Fibroblast of skin of abdomen (primary cell): ENCODE data around the gene TMEM63A. TPM values are rescaled to one million over a fixed set of nuclear protein-coding genes. Genes with fewer than 3 reads are reported as not detected.
"Not testable (repeated sequence)": the region's sequence is repeated elsewhere in the genome, so short reads cannot be mapped to it uniquely, and the experiment has no call there.

Source experiments
- DNase-seq: peaks from one replicate; pipeline ENCODE4 v3.0.0-alpha.2; 2013
- polyA plus RNA-seq, 2 experiments: library from polyadenylated mRNA; unstranded; fragments of 120-200 nt; gene quantifications; one replicate each; pipeline ENCODE4 v1.2.1, GENCODE V29; 2013; ENCODE audit not compliant: insufficient read length in 2 of 2

TMEM63A gene
- polyA plus RNA-seq (2013, experiment 1 of 2; ENCODE audit: insufficient read length), result 13.6 TPM
- polyA plus RNA-seq (2013, experiment 2 of 2; ENCODE audit: insufficient read length), result 12.9 TPM

DNA sequence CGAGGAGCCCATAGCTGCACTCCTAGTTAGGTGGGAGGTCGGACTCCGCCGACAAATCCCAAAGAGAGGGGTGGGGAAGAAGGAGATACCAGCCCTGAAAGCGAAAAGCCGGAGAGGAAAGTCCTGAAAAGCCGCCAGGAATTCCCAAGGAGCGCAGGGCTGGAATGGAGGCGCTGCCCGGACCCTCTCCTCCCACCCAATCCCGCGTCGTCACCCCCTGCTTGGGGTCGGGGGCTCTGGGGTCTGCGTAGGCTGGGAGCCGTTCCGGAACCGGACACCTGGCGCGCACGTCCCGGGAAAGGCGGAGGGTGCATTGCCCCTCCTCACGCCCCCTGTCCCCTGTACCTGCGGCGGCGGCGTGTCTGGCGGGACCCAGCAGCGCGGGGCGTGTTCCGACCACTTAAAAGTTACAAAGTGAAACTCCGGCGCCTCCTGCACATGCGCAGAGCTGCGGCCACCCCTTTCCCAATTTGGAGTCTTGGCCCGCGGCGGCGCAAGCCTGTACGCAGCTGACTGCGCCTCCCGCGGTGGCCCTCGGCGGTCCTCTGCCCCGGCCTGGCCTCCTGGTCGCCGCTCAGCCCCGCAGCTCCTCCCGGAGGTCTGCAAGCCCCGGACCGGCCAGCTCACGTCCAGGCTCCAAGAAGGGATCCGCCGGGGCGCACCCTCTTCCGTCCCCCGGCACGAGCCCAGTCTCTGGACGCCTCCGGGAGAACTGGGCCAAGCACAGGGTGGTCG lies at the start of gene TMEM63A:
TSS of gene TMEM63A (minus strand) at position 422 of the 735 bp plus-strand sequence. CDS start 4,800 bp downstream, outside the sequence.
- peak; percentile 81 for DNase-seq

DNA sequence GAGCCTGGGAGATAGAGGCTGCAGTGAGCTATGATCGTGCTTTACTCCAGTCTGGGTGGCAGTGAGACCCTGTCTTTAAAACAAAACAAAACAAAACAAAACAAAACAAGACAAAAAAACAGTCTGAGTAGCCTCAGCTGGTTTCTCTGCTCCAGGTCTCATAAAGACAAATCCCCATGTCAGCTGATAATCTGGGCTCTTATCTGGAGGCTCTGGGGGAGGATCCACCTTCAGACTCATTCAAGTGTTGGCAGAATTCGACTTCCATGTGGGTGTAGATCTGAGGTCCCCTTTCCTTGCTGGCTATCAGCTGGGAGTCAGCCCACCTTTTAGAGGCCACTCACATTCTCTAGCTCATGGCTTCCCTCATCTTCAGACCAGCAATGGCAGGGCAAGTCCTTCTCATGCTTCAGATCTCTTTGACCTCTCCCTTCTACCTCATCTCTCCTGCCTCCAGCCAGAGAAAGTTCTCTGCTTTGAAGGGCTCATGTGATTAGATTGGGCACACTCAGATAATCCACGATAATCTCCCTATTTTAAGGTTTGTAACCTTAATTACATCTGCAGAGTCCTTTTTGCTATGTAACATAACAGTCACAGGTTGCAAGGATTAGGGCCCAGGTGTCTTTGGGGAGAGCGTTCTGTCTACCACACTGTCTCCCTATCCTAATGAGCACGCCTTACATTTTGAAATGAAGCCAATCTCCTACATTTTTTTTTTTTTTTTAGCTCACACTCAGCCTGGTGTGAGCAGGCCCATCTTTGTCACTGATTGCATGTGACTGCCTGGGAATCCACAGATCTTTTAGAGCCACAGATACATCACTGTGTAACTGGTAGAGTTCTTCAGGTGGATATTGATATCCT lies 49.3 kb upstream of the TMEM63A start:
- DNase-seq, result no peak

DNA sequence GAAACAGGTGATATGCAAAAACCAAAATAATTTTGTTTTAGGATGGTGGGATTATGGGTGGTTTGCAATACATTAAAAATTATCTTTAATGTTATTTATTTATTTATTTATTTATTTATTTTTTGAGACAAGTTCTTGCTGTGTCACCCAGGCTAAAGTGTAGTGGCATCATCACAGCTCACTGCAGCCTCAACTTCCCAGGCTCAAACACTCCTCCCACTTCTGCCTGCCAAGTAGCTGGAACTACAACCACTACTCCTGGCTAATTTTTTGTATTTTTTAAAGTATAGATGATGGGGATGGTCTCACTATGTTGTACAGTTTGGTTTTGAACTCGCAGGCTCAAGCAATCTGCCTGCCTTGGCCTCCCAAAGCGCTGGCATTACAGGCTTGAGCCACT lies 48.4 kb upstream of the TMEM63A start:
- no peak for DNase-seq

DNA sequence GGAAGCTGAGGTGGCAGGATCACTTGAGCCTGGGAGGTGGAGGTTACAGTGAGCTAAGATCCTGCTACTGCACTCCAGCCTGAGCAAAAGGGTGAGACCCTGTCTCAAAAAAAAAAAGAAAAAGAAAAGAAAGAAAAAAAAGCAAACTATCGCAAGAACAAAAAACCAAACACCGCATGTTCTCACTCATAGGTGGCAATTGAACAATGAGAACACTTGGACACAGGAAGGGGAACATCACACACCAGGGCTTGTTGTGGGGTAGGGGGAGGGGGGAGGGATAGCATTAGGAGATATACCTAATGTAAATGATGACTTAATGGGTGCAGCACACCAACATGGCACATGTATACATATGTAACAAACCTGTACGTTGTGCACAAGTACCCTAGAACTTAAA lies 47.3 kb upstream of the TMEM63A start:
- not testable (repeated sequence) for DNase-seq

DNA sequence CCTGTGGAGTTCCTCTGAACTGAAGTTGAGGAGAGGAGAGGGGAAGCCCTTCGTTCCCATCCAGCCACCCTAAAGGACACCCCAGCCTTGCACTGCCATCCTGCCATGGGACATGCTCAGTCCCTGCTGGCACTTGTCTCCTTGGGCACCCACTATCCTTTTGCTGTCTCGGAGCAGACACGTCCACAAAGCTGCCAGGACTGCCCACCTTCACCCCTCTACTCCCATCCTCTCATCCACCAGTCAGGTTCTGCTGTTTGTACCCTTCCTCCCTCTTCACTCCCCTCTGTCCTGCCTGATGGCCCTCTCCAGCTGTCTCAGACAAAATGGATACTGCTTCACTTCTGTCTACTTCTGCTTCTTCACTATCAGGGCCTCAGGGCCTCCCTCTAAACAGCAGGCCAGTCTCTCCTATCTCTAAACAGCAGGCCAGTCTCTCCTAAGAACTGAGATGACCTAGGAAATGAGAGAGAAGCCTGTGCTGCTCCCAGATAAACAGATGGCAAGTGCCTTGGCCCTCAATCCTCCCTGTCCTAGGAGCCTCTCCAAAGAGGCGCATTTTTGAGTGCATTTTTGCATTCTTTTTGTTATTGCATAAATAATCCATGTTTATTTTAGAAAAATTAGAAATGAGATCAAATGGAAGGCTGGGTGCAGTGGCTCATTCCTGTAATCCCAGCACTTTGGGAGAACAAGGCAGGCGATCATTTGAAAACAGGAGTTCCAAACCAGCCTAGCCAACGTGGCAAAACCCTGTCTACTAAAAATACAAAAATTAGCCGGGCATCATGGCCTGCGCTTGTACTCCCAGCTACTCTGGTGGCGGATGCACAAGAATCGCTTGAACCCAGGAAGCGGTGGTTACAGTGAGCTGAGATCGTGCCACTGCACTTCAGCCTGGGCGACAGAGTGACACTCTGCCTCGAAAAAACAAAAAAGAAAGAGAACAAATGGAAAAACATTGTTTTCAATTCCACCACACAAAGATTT lies 46.3 kb upstream of the TMEM63A start:
- no peak for DNase-seq

DNA sequence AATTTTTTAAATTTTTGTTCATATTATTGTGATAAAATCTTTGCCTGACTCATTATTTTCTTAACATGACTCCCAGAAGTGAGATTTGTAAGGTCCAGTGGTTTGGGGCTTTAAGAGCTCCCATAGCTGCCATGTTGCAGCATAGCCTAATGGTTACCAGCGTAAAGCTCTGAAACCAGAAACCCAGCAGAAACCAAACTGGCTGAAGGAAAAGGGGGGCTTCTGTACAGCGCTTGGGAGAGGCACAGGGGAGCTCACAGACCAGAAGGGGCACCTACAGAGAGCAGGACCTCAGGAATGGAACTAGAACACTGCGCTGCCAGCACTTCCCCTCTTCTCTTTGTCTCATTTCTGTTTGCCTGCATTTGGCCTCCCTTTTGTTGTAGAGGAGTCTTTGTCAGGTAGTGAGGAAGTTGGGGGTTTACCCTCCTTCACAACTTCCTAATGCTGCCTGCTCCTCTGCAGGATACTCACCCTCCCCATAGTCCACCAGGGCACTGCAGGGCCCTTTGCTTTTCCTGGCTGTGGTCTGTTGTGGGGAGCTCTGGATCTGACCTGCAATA lies 44.5 kb upstream of the TMEM63A start:
- DNase-seq, result no peak

DNA sequence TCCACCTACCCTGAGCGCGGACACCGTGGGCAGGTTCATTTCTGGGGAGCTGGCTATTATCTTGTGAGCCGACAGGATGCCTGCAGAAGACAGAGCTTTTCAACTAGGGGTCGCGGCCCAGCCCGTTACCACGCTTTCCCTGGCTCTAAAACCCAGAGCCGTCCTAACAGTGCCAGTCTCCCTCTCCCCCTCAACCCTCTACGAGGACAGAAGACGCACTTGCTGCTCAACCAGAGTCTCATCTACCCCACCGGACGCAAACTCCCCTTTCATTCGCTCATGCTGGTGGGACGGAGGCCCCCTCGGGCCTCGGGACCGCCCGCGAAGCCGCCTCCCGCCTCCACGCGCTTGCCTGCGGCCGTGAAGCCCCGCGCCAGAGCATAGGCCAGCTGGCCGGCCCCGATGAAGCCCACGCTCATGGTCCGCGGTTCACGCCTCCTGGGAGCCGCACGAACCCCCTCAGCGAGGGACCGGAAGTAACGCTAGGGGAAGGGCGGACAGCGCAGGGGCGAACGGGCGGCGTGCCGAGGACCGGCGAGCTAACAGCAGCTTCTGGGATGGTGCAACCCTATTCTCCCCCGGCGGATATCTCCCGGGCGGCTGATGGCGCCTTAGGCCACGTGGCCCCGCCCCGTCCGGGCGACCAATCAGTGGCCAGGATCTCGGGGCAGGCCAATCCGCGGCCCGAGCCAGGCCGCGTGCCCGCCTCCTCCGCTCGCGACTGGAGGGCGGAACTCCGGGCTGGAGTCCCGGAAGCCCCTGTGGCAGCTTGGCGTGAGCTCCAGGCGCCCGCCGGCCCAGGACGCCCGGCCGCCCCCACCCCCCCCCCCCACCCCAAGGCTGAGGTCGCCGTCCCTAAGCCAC lies 41.7 kb upstream of the TMEM63A start, which contains the start of gene PYCR2:
TSS of gene PYCR2 (minus strand) at position 559 of the 864 bp plus-strand sequence. CDS start at position 419, 140 bp downstream.
- DNase-seq, result peak; percentile 96

DNA sequence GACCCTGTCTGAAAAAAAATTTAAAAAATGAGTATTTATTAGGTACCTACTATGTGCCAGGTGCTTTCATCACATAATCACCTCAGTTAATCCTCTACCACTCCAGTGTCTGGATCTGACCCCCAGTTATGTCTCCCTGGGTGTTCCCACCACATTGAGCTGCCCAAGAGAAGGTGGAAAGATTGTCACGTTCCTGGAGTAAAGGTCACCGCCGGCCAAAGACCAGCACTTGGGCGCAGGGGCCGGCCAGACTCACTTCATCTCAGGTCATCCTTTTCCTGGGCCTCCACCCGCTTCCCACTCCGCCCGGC lies 41.2 kb upstream of the TMEM63A start:
- no peak for DNase-seq

DNA sequence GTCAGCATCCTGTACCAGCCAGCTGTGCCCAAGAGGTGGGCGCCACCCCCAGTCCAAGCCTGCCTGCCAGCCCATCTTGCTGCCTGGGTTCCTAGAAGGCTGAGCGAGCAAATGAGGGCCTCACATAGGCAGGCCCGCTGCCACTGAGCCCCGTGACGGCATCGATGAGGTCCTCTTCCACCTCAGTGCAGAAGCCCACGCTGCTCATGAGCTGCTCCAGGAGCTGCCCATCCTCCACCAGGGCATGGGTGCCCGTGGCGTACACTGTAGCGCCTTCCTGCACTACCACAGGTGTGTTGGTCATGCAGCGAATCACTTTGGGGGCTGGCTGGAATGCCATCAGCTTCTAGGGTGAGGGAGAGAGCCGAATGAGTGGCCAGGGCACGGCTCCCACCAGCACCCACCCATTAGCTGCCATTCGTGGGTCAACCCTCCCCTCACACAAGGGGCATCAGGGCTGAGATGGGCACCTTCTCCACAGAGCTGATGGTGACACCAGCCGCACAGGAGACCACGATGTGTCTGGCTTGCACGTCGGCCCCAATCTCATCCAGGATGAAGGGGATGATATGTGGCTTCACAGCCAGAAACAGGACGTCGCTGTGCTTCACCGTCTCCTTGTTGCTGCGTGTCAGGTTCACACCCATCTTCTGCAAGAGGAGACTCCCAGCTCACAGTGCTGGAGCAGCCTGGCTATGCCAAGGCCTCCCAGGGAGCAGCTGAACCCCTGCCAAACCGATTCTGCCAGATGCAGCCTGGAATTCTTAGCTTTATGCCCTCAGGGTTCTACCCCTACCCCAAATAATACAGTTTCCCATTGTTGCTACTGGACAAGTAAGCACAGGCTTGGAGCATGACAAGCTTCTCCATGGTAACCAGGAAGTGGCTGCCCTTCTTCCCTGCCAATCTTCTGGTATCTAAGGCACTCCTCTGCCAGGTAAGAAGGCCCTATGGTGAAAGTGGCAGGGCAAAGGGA lies 39.8 kb upstream of the TMEM63A start:
- no peak for DNase-seq

DNA sequence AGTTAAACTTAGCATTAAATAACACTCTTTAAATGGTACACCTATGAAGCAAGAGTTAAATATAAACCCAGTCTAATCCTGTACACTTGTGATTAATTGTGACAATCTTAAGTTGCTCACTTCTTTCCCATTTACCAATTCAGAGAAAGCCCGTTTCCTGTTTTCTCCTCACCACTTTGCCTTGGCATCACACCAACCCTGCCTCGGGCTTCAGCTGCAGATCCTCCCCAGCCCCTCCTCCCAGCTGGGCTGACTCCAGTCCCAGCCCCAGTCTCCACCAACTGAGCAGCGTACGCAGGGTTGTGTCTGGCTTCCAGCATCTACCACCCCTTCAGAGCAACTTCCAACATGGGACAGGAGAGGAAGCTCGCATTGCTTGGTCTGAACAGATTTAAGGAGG lies 37.7 kb upstream of the TMEM63A start:
- DNase-seq, result peak; percentile 74

DNA sequence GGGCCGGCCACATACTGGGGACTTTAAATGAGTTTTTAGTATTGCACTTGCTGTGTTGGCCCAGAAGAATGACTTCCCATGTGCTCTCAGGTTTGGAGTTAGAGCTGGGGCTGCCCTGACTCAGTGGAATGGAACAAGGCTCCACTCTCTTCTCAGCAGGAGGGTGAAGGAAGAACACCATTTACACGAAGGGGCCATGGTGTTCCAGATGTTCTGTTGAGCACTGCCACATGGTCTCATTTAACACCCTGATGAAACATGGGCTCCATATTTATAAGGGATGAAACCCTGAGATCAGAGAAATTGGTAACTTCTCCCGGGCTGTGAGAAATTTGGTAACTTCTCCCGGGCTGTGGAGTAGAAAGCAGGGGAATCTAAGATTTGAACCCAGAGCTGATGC lies 36.1 kb upstream of the TMEM63A start:
- DNase-seq, result no peak

DNA sequence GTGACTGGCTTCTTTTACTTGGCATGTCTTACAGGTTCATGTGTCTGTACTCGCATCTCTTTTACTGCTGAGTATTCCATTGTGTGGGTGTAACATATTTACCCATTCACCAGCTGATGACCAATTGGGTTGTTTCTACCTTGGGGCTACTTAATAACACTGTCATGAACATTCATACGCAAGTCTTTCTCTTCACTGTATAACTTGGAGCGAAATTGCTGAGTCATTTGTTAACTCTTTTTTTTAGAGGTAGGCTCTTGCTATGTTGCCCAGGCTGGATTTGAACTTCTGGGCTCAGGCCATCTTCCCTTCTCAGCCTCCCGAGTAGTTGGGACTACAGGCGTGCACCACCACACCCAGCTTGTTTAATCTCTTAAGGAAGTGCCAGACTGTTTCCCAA lies 35.4 kb upstream of the TMEM63A start:
- no peak for DNase-seq

DNA sequence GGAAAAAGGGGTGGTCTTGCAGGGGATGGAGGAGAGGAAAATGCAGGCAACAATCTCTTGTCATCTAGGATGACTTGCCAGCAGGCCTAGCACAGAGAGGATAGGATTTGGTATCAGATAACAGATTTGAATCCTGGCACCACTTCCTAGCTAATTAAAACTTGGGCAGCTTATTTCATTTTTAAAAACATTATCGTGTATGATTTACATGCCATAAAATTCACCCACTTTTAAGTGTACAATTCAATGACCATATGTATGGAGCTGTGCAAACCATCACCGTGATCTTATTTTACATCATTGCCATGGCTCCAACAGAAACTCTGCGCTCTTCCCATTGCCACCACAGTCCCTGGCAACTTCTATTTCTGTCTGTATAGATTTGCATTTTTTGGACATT lies 34.9 kb upstream of the TMEM63A start:
- DNase-seq, result no peak

DNA sequence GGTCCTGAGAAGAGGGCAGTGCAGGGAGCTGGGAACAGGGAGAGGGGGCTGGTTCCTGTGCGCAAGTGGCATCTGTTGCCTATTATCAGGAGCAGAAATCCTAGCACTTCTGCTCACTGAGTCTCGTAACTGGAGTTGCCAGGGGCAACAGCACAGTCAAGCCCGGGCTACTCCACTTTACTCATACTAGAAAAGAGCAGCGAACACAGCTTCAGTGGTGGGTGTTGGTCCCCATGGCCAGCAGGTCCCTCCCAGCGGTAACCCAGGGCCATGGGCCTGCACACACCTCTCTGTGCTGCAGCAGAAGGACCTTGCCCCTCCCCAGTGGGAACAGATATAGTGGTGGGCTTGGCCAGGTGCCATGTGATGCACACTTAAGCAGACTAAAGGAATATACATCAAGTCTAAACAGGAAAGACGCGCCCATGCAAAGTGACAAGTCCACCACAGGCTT lies 33.4 kb upstream of the TMEM63A start:
- peak; percentile 34 for DNase-seq

DNA sequence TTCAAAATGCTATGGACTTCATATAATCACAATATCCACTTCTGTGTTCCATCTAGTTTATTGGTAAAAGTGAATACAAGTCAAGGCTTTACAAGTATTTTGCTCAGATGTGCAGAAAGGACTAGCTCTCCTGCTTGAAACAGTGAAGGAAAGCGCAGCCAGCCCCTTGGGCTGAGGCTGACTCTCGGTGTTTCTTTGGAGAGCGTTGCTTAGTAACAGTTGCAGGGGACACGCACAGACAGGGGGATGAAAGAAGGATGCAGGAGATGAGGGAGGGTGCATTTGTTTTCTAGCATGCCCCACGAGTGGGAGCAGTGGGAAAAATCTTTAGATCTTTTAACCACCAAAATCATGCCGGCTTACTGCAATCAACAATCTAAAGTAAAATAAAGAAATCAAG lies 32.8 kb upstream of the TMEM63A start:
- DNase-seq, result no peak

DNA sequence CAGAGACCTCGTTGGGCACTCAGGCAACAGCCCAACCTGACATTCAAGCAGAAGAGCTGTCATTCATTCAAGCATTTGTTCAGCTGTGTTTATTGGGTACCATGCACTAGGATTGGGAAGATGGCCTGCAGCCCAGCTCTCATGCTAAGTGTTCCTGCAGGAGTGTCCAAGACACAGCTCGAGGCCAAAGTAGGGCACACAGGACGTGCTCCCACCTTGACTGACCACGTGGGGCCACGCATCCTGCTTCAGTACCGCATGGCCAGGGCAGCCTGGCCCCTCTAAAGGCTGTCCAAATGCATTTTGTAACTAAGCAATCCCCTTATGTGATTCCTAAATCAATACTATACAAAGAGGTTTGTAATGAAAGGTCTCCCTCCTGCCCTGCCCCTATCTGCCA lies 32.2 kb upstream of the TMEM63A start:
- DNase-seq, result no peak

DNA sequence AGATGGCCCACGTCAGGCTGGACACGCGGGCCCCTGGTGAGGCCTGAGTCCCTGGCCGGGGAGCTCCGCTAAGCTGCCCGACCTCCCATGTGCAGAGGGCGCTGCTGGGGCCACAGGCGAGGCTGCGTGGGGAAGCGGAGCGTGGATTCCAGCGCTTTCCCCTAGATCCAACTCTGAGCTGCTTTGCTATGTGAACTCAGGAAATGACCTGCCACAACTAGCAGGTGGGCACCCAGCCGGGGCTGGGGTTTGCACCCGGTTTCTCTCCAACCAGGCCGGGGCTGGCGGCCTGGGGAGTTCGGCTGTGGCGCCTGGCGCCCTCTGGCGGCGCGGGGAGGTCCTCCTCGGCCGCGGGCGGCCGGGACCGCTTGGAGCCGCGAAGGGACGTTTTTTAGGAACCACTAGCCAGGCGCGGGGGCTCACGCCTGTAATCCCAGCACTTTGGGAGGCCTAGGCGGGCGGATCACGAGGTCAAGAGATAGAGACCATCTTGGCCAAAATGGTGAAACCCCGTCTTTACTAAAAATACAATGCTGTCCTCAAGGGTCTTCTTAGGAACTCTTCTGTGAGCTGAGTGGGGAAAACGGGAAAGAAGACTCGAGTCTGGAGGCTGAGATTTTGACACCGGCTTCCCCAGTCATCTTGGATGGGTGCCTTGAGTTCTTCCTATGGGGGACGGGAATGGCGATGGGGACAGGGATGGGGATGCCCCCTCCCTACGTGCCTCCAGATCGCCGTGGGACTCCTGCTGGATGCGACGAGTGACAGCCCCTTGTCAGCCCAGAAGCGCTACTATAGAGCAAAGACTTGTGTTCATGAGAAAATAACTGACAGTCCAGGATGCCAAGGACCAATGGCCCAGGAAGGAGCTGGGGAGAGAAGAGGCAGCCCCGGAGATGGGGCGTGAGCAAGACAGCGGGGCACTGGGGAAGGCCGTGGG lies 29.3 kb upstream of the TMEM63A start:
- peak; percentile 37 for DNase-seq

DNA sequence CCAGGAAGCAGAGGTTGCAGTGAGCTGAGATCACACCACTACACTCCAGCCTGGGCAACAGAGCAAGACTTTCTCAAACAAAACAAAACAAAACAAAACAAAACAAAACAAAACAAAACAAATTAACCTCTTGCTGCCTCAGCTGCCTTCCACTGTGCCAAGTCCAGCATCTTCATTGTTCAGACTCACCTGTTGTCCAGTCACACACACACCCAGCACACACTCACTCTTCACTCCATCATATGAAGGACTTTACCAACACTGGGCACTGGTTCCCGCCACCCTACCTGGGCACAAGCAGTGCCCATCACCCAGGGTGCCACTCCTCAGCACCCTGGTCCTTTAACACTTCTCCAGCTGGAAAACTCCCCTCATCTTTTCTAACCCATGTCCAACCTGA lies 27.3 kb upstream of the TMEM63A start:
- no peak for DNase-seq

DNA sequence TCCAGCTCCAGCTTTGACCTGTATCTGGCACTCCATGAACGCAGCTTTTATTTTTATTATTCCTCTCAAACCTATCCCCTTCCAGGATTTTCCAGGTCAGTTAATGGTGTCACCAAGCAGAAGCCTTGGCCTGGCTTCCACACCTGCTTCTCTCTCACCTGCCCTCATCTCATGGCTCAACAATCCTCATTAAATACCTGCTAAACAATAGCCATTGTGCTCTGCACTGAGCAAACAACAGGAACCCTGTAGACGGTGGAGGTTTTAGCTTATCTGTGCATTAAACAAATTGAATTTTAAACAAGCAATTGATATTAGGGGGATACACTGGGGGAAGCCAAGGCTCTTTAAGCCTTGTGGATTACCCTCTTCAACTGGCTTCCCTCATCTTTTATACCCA lies 26.6 kb upstream of the TMEM63A start:
- no peak for DNase-seq
